ENCODE results near the gene IFT88.
"Not testable (repeated sequence)": the region's sequence is repeated elsewhere in the genome, so short reads cannot be mapped to it uniquely, and the experiment has no call there.

The IFT88 gene

DNA sequence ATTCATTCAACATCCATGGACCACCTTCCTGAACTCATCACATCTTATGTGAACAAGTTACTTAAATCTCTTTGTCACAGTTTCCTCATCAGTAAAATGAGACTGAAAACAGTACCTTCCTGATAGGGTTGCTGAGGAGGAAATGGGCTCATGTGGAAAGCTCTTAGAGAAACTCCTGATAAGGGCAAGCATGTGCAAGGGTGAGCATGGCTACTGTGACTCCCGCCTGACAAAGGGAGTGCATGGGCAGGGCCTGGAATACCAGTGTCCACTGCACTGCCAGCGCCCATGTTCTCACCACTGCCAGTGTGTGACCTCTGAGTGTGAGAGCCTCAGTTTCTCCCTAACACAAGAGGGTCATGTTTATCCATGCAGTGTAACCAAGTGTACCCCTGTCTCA lies 109.3 kb downstream of the IFT88 start:
- Histone ChIP-seq H3K9ac (ENCODE audit: low read depth, low read length) (no peak overlapping the region), H3K4me3 (ENCODE audit: low read length) (no peak overlapping the region), H3K4me1 (ENCODE audit: insufficient read depth, low read length) (peaks cover 7% of the 10 kb centered on the region; the same call in 1 of the 2 replicates), H3K9me3 (ENCODE audit: insufficient read depth, low read depth, low read length) (no peaks in the 10 kb centered on the region), H3K36me3 (ENCODE audit: insufficient read depth, low read length) (no peaks in the 10 kb centered on the region), H3K27me3 (ENCODE audit: insufficient read depth, low read length) (no peaks in the 10 kb centered on the region), H3K27ac (ENCODE audit: low read depth, low read length) (no peak overlapping the region)
- WGBS: 94% methylated on average over 2 of the region's 2 CpGs

- H3K27ac ChIP-seq (ENCODE audit: low read depth, low read length); H3K36me3 ChIP-seq (ENCODE audit: insufficient read depth, low read length); H3K9me3 ChIP-seq (ENCODE audit: insufficient read depth, low read depth, low read length); H3K9ac ChIP-seq (ENCODE audit: low read depth, low read length); H3K27me3 ChIP-seq (ENCODE audit: insufficient read depth, low read length); H3K4me3 ChIP-seq (ENCODE audit: low read length): not testable (repeated sequence)
- peaks cover 16% of the 10 kb centered on the region for H3K4me1 ChIP-seq (ENCODE audit: insufficient read depth, low read length)
- 72% methylated on average over 7 of the region's 7 CpGs for WGBS
Measured at GRCh38 chr13:20678606-20679005, 111.6 kb downstream of the IFT88 start.

DNA sequence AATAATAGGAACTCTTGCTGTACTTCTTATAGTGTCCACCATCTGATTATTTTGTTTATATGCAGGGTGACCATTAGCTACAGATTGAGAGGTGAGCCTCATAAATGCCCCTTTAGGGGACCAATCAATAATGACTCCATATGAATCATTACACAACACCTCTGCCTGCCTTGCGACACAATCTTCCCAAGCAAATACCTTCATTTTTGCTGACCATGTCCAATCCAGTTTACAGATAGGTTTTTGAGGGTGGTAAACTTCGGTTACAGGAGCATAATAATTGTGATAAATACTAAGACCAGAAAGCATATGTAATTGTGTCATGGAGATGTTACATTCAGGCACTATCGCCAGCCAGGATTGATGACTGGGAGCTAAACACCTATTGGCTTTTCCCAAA lies 112.9 kb downstream of the IFT88 start:
- 81% methylated on average over 3 of the region's 3 CpGs for WGBS
- H3K9me3 ChIP-seq (ENCODE audit: insufficient read depth, low read depth, low read length): no peaks in the 10 kb centered on the region
- H3K4me3 ChIP-seq (ENCODE audit: low read length): no peak overlapping the region
- H3K27ac ChIP-seq (ENCODE audit: low read depth, low read length): no peak overlapping the region
- H3K36me3 ChIP-seq (ENCODE audit: insufficient read depth, low read length): no peaks in the 10 kb centered on the region
- peaks cover 22% of the 10 kb centered on the region for H3K4me1 ChIP-seq (ENCODE audit: insufficient read depth, low read length)
- no peaks in the 10 kb centered on the region for H3K27me3 ChIP-seq (ENCODE audit: insufficient read depth, low read length)
- H3K9ac ChIP-seq (ENCODE audit: low read depth, low read length): no peak overlapping the region

DNA sequence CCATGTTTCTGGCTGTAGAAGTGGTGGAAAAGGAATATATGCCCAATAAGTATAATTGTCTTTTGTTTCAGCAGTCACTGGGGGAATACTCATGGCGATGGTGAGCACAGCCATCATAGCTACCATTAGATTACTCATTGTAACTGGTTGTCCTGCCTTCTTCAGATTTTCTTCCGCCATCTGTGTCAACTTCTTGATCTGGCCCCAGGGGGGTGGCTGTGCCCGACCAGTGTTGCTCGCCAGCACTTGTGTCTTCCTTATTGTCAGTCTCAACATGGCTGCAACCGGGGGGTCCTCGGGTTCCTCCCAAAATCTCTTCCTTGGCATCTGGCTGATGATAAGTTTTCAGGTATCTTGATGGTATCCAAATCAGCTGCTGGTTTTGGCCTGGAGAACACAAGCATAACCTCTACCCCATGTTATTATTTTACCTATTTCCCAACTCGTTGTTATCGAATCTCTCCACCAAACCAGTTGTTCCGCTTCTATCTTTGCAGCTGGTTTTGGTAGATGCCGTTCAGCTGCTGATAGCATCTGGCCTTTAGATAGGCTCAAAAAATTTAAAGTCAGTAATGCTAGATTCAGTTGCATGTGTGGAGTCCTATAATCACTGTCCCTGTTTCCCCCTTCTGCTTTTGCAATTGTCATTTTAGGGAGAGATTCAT lies 113.6 kb downstream of the IFT88 start:
- Histone ChIP-seq H3K9ac (ENCODE audit: low read depth, low read length) (no peak overlapping the region), H3K4me1 (ENCODE audit: insufficient read depth, low read length) (peaks cover 25% of the 10 kb centered on the region), H3K9me3 (ENCODE audit: insufficient read depth, low read depth, low read length) (no peaks in the 10 kb centered on the region), H3K36me3 (ENCODE audit: insufficient read depth, low read length) (no peaks in the 10 kb centered on the region), H3K4me3 (ENCODE audit: low read length) (no peak overlapping the region), H3K27me3 (ENCODE audit: insufficient read depth, low read length) (no peaks in the 10 kb centered on the region), H3K27ac (ENCODE audit: low read depth, low read length) (no peak overlapping the region)
- 94% methylated on average over 10 of the region's 10 CpGs for WGBS

- H3K27me3 ChIP-seq (ENCODE audit: insufficient read depth, low read length): not testable (repeated sequence)
- H3K4me1 ChIP-seq (ENCODE audit: insufficient read depth, low read length): peaks cover 25% of the 10 kb centered on the region
- WGBS: 80% methylated on average over 5 of the region's 5 CpGs
Measured at GRCh38 chr13:20681481-20681880, 114.5 kb downstream of the IFT88 start.

DNA sequence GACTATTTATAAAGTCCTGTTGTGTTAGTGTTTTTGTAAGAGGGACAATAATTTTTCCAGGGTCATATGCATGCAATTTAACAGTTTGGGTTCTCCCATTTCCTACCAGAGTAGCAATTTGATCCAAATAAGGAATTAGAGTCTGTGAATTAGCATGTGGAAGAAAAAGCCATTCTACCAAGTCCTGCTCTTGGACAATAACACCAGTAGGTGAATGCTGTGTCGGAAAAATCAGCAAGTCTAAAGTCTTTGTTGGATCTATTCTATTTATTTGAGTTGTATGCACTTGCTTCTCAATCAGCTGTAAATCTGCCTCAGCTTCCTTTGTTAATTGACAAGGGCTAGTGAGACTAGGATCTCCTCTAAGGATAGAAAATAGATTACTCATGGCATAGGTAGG lies 115.1 kb downstream of the IFT88 start:
- 85% methylated on average over 1 of the region's 1 CpG for WGBS
- Histone ChIP-seq H3K9me3 (ENCODE audit: insufficient read depth, low read depth, low read length) (no peaks in the 10 kb centered on the region), H3K4me1 (ENCODE audit: insufficient read depth, low read length) (peaks cover 29% of the 10 kb centered on the region), H3K4me3 (ENCODE audit: low read length) (no peak overlapping the region), H3K27me3 (ENCODE audit: insufficient read depth, low read length) (no peaks in the 10 kb centered on the region), H3K36me3 (ENCODE audit: insufficient read depth, low read length) (no peaks in the 10 kb centered on the region), H3K27ac (ENCODE audit: low read depth, low read length) (no peak overlapping the region), H3K9ac (ENCODE audit: low read depth, low read length) (no peak overlapping the region)

More at GRCh38 chr13:20681481-20681880, 114.5 kb downstream of the IFT88 start:
- not testable (repeated sequence) for H3K9me3 ChIP-seq (ENCODE audit: insufficient read depth, low read depth, low read length); H3K4me3 ChIP-seq (ENCODE audit: low read length); H3K27ac ChIP-seq (ENCODE audit: low read depth, low read length); H3K9ac ChIP-seq (ENCODE audit: low read depth, low read length); H3K36me3 ChIP-seq (ENCODE audit: insufficient read depth, low read length)

DNA sequence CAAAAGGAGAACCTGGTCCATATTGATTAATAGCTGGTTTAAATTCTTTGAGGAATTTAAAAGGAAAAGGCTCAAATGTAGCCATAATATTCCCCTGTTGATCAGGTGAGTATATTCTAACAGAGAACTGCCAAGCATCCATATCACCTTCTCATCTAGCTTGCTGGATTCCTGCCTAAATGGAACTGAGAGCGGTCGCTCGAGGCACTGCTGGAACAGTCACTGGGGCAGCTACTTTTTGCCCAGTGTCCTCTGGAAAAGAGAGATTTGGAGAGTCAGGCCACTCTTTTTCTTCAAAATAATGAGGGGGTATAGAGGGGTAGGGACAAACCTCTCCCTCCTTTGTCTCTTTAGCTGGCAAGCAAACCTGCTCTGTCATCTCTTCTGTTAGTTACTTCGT lies 117.1 kb downstream of the IFT88 start:
- H3K27me3 ChIP-seq (ENCODE audit: insufficient read depth, low read length): no peaks in the 10 kb centered on the region
- H3K4me1 ChIP-seq (ENCODE audit: insufficient read depth, low read length): peaks cover 30% of the 10 kb centered on the region
- no peak overlapping the region; the same call in 1 of the 2 replicates for H3K27ac ChIP-seq (ENCODE audit: low read depth, low read length)
- H3K9ac ChIP-seq (ENCODE audit: low read depth, low read length): no peak overlapping the region
- no peak overlapping the region for H3K4me3 ChIP-seq (ENCODE audit: low read length)
- no peaks in the 10 kb centered on the region for H3K36me3 ChIP-seq (ENCODE audit: insufficient read depth, low read length)
- no peaks in the 10 kb centered on the region for H3K9me3 ChIP-seq (ENCODE audit: insufficient read depth, low read depth, low read length)
- WGBS: 91% methylated on average over 4 of the region's 4 CpGs

DNA sequence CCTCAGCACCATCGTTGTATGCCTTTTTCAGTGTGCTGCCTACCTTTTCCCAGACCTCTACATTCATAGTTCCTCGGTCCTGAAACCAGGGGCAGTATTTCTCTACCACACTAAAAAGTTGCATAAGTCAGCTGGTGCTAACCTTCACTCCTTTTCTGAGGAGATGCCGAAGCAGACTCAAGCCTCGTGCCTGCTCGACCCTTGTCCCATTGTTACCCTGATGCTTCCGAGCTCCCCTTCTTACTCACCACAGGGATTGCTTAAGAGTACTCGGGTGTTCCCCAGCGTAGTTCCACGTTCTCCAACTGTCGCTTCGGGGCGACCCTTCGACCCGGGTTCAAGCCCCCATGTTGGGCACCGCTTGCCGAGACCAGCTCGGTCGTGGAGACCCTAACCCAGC lies 117.6 kb downstream of the IFT88 start:
- Histone ChIP-seq H3K4me1 (ENCODE audit: insufficient read depth, low read length) (peaks cover 30% of the 10 kb centered on the region), H3K36me3 (ENCODE audit: insufficient read depth, low read length) (no peaks in the 10 kb centered on the region), H3K9me3 (ENCODE audit: insufficient read depth, low read depth, low read length) (no peaks in the 10 kb centered on the region), H3K27me3 (ENCODE audit: insufficient read depth, low read length) (no peaks in the 10 kb centered on the region), H3K9ac (ENCODE audit: low read depth, low read length) (no peak overlapping the region), H3K4me3 (ENCODE audit: low read length) (no peak overlapping the region), H3K27ac (ENCODE audit: low read depth, low read length) (no peak overlapping the region; the same call in 1 of the 2 replicates)
- 84% methylated on average over 17 of the region's 18 CpGs for WGBS

- Histone ChIP-seq H3K4me3 (ENCODE audit: low read length) (no peak overlapping the region), H3K9me3 (ENCODE audit: insufficient read depth, low read depth, low read length) (no peaks in the 10 kb centered on the region), H3K27me3 (ENCODE audit: insufficient read depth, low read length) (no peaks in the 10 kb centered on the region), H3K4me1 (ENCODE audit: insufficient read depth, low read length) (peaks cover 30% of the 10 kb centered on the region), H3K27ac (ENCODE audit: low read depth, low read length) (no peak overlapping the region), H3K36me3 (ENCODE audit: insufficient read depth, low read length) (no peaks in the 10 kb centered on the region), H3K9ac (ENCODE audit: low read depth, low read length) (no peak overlapping the region)
- 71% methylated on average over 6 of the region's 6 CpGs for WGBS
Measured at GRCh38 chr13:20685092-20685491, 118.1 kb downstream of the IFT88 start.

DNA sequence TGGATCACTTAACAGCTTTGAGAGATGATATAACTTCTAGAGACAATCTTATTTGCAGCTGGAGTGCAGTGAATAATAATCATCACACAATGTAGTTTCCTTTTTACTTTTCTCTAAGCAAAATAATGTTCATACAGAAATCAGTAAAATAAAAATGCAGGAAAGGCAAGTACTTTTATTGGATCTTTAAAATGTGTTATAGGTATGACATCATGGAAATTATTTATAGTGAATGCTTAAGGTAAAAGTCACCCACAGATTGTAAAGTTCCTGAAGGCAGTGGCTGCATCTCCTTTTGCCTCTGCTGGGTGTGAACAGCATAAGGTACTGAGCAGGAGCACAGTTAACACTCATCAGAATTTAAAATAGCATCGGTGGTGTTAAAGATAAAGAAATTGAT lies 119.2 kb downstream of the IFT88 start:
- Histone ChIP-seq H3K9me3 (ENCODE audit: insufficient read depth, low read depth, low read length) (no peaks in the 10 kb centered on the region), H3K27ac (ENCODE audit: low read depth, low read length) (no peak overlapping the region), H3K4me1 (ENCODE audit: insufficient read depth, low read length) (peaks cover 30% of the 10 kb centered on the region), H3K4me3 (ENCODE audit: low read length) (no peak overlapping the region), H3K36me3 (ENCODE audit: insufficient read depth, low read length) (no peaks in the 10 kb centered on the region), H3K27me3 (ENCODE audit: insufficient read depth, low read length) (no peaks in the 10 kb centered on the region), H3K9ac (ENCODE audit: low read depth, low read length) (no peak overlapping the region)
- WGBS: no CpG with 5 or more reads among the region's 1 CpG

- Histone ChIP-seq H3K4me3 (ENCODE audit: low read length) (no peak overlapping the region), H3K9me3 (ENCODE audit: insufficient read depth, low read depth, low read length) (no peaks in the 10 kb centered on the region), H3K4me1 (ENCODE audit: insufficient read depth, low read length) (peaks cover 28% of the 10 kb centered on the region), H3K27me3 (ENCODE audit: insufficient read depth, low read length) (no peaks in the 10 kb centered on the region), H3K27ac (ENCODE audit: low read depth, low read length) (0 out of 2 replicates have a peak overlapping the region, but pooled peaks have one; percentile 19), H3K9ac (ENCODE audit: low read depth, low read length) (no peak overlapping the region), H3K36me3 (ENCODE audit: insufficient read depth, low read length) (no peaks in the 10 kb centered on the region)
- 74% methylated on average over 3 of the region's 4 CpGs for WGBS
Measured at GRCh38 chr13:20686863-20687579, 120.1 kb downstream of the IFT88 start.
